Measurements from ENCODE around the gene GLIS1. TPM values are rescaled to one million over a fixed set of nuclear protein-coding genes. Genes with fewer than 3 reads are reported as not detected.
A peak's percentile ranks its signal among the peaks of the same experiment; 100 is the strongest.

GLIS1 gene
- total RNA-seq, 1 experiment from 2014 or later = 0.39 TPM

DNA sequence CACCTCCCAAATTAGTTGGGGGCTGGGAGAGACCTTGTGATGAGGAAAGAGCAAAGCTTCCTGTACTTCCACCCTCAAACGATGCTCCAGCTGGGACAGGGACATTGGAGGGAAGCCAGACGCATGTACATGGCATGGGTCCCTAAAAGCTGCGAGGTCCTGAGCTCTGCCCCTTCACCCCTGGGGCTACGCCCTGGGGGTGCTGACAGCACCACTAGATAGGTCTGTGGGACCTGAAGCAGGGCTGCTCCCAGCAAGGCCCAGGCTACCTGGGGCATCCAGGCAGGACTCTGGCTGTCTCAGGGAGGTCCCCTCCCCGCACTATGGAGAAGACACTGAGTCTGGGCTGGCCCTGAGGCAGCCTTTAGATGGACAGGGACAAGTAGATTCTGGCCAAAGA lies 196.4 kb downstream of the GLIS1 start:
- no peak overlapping the region for H2AFZ ChIP-seq (ENCODE audit: low read depth, low read length, poor library complexity, severe bottlenecking)
- ATAC-seq (no peak), DNase-seq (ENCODE audit: low read depth, low spot score) (no peak)
- H3K79me2 ChIP-seq (ENCODE audit: insufficient read depth, low read length) = no peaks in the 10 kb centered on the region
- TF ChIP-seq POLR2A (IDR thresholded peaks at IDR 0.05; ENCODE audit: borderline replicate concordance, extremely low read depth, insufficient read depth, insufficient read length) (no peak), JUND (IDR thresholded peaks at IDR 0.05) (no peak), EGR1 (IDR thresholded peaks at IDR 0.05; ENCODE audit: low read depth) (no peak), SP1 (IDR thresholded peaks at IDR 0.05; ENCODE audit: low read depth) (no peak), POLR2AphosphoS5 (IDR thresholded peaks at IDR 0.05; ENCODE audit: low read depth, low read length) (no peak)
- TF ChIP-seq, protein P1, sequence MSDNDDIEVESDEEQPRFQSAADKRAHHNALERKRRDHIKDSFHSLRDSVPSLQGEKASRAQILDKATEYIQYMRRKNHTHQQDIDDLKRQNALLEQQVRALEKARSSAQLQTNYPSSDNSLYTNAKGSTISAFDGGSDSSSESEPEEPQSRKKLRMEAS (IDR thresholded peaks at IDR 0.05) = no peak
- TF ChIP-seq, protein P2, sequence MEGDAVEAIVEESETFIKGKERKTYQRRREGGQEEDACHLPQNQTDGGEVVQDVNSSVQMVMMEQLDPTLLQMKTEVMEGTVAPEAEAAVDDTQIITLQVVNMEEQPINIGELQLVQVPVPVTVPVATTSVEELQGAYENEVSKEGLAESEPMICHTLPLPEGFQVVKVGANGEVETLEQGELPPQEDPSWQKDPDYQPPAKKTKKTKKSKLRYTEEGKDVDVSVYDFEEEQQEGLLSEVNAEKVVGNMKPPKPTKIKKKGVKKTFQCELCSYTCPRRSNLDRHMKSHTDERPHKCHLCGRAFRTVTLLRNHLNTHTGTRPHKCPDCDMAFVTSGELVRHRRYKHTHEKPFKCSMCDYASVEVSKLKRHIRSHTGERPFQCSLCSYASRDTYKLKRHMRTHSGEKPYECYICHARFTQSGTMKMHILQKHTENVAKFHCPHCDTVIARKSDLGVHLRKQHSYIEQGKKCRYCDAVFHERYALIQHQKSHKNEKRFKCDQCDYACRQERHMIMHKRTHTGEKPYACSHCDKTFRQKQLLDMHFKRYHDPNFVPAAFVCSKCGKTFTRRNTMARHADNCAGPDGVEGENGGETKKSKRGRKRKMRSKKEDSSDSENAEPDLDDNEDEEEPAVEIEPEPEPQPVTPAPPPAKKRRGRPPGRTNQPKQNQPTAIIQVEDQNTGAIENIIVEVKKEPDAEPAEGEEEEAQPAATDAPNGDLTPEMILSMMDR (IDR thresholded peaks at IDR 0.05 in 2 of 3, conservative IDR thresholded peaks at IDR 0.05 in 1 of 3; ENCODE audit: borderline replicate concordance in 1 of 3, insufficient read depth in 1 of 3, low read depth in 2 of 3, low read length in 2 of 3) = no peak
- no peaks in the 10 kb centered on the region for H4K20me1 ChIP-seq (ENCODE audit: insufficient read depth)
- no peak overlapping the region for H3K27ac ChIP-seq (ENCODE audit: low read depth, low read length)
- peaks cover 5 to 15% of the 10 kb centered on the region in 2 experiments; a peak in 3 of 4 replicates for H3K4me1 ChIP-seq (ENCODE audit: control insufficient read depth in 1 of 2, insufficient read depth in 2 of 2, low read length in 2 of 2)
- no peaks in the 10 kb centered on the region; the same call in 1 of the 2 replicates for H3K27me3 ChIP-seq (ENCODE audit: insufficient read depth, low read length)
- no peak overlapping the region for H3K4me3 ChIP-seq (replicated peaks in 1 of 2; ENCODE audit: low read depth in 1 of 2, low read length in 2 of 2)
- no peak overlapping the region for H3K9ac ChIP-seq (ENCODE audit: low read length)
- CTCF ChIA-PET = no interaction called here
- H3K9me2 ChIP-seq (ENCODE audit: insufficient read depth) = no peaks in the 10 kb centered on the region
- H3K9me3 ChIP-seq (ENCODE audit: control insufficient read depth in 1 of 2, insufficient read depth in 1 of 2, low read depth in 1 of 2, low read length in 2 of 2) = no peaks in the 10 kb centered on the region
- no TSS peak for BruUV-seq (replicated peaks)
- intact Hi-C loops (cut with micrococcal nuclease) = no loop called here
- H3K4me2 ChIP-seq (ENCODE audit: low read length) = 0 out of 2 replicates have a peak overlapping the region, but pooled peaks have one; percentile 46
- POLR2A ChIA-PET = no interaction called here
- RAD21 ChIA-PET (ENCODE audit: low non-redundant PET in 1 of 2, low total read pairs in 2 of 2, uncharacterized antibody in 2 of 2, unreplicated experiment in 2 of 2) = no interaction called here
- no peaks in the 10 kb centered on the region for H3K36me3 ChIP-seq (ENCODE audit: control insufficient read depth in 1 of 2, insufficient read depth in 2 of 2, low read length in 2 of 2)
